ENCODE results near the gene NUTF2. TPM values are rescaled to one million over a fixed set of nuclear protein-coding genes. Genes with fewer than 3 reads are reported as not detected.

Gene NUTF2
- total RNA-seq, result 111 and 129 TPM in 2 replicates

GRCh38 chr16:67846320-67847063 is at the start of gene NUTF2:
TSS of gene NUTF2 (plus strand) at chr16:67846933. CDS start at chr16:67865131, 18,198 bp downstream.

GRCh38 chr16:67806428-67807147 is 40.1 kb upstream of the NUTF2 start, which contains the start of the genes RANBP10 and TSNAXIP1:
TSS of gene RANBP10 (minus strand) at chr16:67806560. CDS start at chr16:67806536, 24 bp downstream.
TSS of gene TSNAXIP1 (plus strand) at chr16:67806889. CDS start at chr16:67807150, 261 bp downstream.

GRCh38 chr16:67841816-67842508 is 4.8 kb upstream of the NUTF2 start, which contains the start of gene THAP11:
TSS of gene THAP11 (plus strand) at chr16:67842320. CDS start at chr16:67842555, 235 bp downstream.

GRCh38 chr16:67847064-67847861 is 530 bp downstream of the NUTF2 start, which contains the start of gene CENPT:
TSS of gene CENPT (minus strand) at chr16:67847693. CDS start at chr16:67833859, 13,834 bp downstream.

GRCh38 chr16:67872631-67873434 is 26.1 kb downstream of the NUTF2 start, which contains the start of gene EDC4:
TSS of gene EDC4 (plus strand) at chr16:67873052. CDS start at chr16:67873262, 210 bp downstream.

GRCh38 chr16:67884684-67885083 is 38.0 kb downstream of the NUTF2 start, which contains the start of gene NRN1L:
TSS of gene NRN1L (plus strand) at chr16:67884885. CDS start at chr16:67884904, 19 bp downstream.

GRCh38 chr16:67892899-67893742 is 46.4 kb downstream of the NUTF2 start, which contains the start of gene PSKH1:
TSS of gene PSKH1 (plus strand) at chr16:67893254. CDS start at chr16:67908750, 15,496 bp downstream.

Small RNAs within 50 kb of the gene (small RNA-seq; reads per million reads assigned to genes)
- gene AC040162.2 (not detected), gene NRN1L (not detected)

Other genes with a start within 250 kb of the NUTF2 start
- under 0.01 and 0.32 TPM in 2 replicates for gene CARMIL2, start 201.8 kb upstream of the NUTF2 start, total RNA-seq
- gene ACD, start 186.7 kb upstream of the NUTF2 start, total RNA-seq, result 12.9 and 16.9 TPM in 2 replicates
- 0.97 and 1.1 TPM in 2 replicates for gene PARD6A, start 186.0 kb upstream of the NUTF2 start, total RNA-seq
- gene ENKD1, start 180.2 kb upstream of the NUTF2 start, total RNA-seq, result 19.1 and 20.8 TPM in 2 replicates
- gene C16orf86, start 180.1 kb upstream of the NUTF2 start, total RNA-seq, result 5.8 and 12.5 TPM in 2 replicates
- gene GFOD2, start 127.6 kb upstream of the NUTF2 start, total RNA-seq, result 19.0 and 19.8 TPM in 2 replicates
- gene RANBP10, start 40.4 kb upstream of the NUTF2 start, total RNA-seq, result 7.2 and 7.5 TPM in 2 replicates
- 0.49 and 1.3 TPM in 2 replicates for gene TSNAXIP1, start 40.0 kb upstream of the NUTF2 start, total RNA-seq
- 30.0 and 34.6 TPM in 2 replicates for gene THAP11, start 4.6 kb upstream of the NUTF2 start, total RNA-seq
- gene CENPT, start 760 bp downstream of the NUTF2 start, total RNA-seq, result 35.6 and 36.8 TPM in 2 replicates
- 53.2 and 64.1 TPM in 2 replicates for gene EDC4, start 26.1 kb downstream of the NUTF2 start, total RNA-seq
- gene NRN1L, start 38.0 kb downstream of the NUTF2 start, total RNA-seq, result not detected in 2 replicates
- 14.5 and 16.4 TPM in 2 replicates for gene PSKH1, start 46.3 kb downstream of the NUTF2 start, total RNA-seq
- 1.1 and 1.3 TPM in 2 replicates for gene CTRL, start 84.9 kb downstream of the NUTF2 start, total RNA-seq
- gene PSMB10, start 89.9 kb downstream of the NUTF2 start, total RNA-seq, result 63.9 and 73.6 TPM in 2 replicates
- 9.6 and 11.2 TPM in 2 replicates for gene LCAT, start 97.2 kb downstream of the NUTF2 start, total RNA-seq
- gene SLC12A4, start 121.7 kb downstream of the NUTF2 start, total RNA-seq, result 82.1 and 92.5 TPM in 2 replicates
- not detected in 2 replicates for gene DPEP3, start 133.6 kb downstream of the NUTF2 start, total RNA-seq
- not detected in 2 replicates for gene DPEP2, start 152.6 kb downstream of the NUTF2 start, total RNA-seq
- not detected in 2 replicates for gene DPEP2NB, start 169.0 kb downstream of the NUTF2 start, total RNA-seq
- 11.8 and 12.4 TPM in 2 replicates for gene DDX28, start 176.3 kb downstream of the NUTF2 start, total RNA-seq
- 15.3 and 15.7 TPM in 2 replicates for gene DUS2, start 176.4 kb downstream of the NUTF2 start, total RNA-seq
- 33.8 and 40.6 TPM in 2 replicates for gene NFATC3, start 238.4 kb downstream of the NUTF2 start, total RNA-seq

Data from hair follicle dermal papilla cell (primary cell).